IMR-90 (cell line): ENCODE measurements around the gene ADAMTS12. TPM values are rescaled to one million over a fixed set of nuclear protein-coding genes. Genes with fewer than 3 reads are reported as not detected.

ENCODE experiments used
- ATAC-seq: fragments of 200-7000 bp; cut with Tn5 transposase; 2 replicates; pipeline ENCODE4 v1.9.1; 2020; ENCODE audit warnings: low read depth, mild to moderate bottlenecking, moderate library complexity
- BruUV-seq: library from RNA; stranded (reverse); fragments of 400-500 nt; replicated peaks from 2 replicates; lab custom pipeline; 2021; lab: Mats Ljungman, UMichigan
- CTCF ChIA-PET: fragments of 300-600 bp; formaldehyde crosslinking; extraction: SDS; loops from one replicate; lab custom pipeline; 2021; ENCODE audit warnings: antibody characterized with exemption; lab: Yijun Ruan, JAX
- POLR2A ChIA-PET: fragments of 300-600 bp; sonication (Branson Sonifier 250); formaldehyde crosslinking; loops from one replicate; lab custom pipeline; 2022; ENCODE audit warnings: antibody characterized with exemption; ENCODE audit not compliant: unreplicated experiment; lab: Charles Lee
- DNase-seq: peaks from one replicate; pipeline ENCODE4 v3.0.0; 2013
- H2AFZ ChIP-seq: replicated peaks from 2 replicates; pipeline ENCODE3; 2013; ENCODE audit warnings: low read length, mild to moderate bottlenecking; ENCODE audit not compliant: poor library complexity
- H2AK5ac ChIP-seq: 2 replicates; pipeline ENCODE4 v1.6.1; 2013; ENCODE audit warnings: low read depth, low read length, inconsistent platforms
- H2AK9ac ChIP-seq: replicated peaks from 2 replicates; pipeline ENCODE3; 2013; ENCODE audit warnings: mild to moderate bottlenecking, low read depth, low read length, moderate library complexity; ENCODE audit not compliant: poor library complexity
- H2BK120ac ChIP-seq: 2 replicates; pipeline ENCODE4 v1.6.1; 2013; ENCODE audit warnings: low read depth, low read length, inconsistent platforms
- H2BK15ac ChIP-seq: 3 replicates; pipeline ENCODE4 v1.6.1; 2013; ENCODE audit warnings: low read depth, low read length, inconsistent platforms
- H2BK20ac ChIP-seq: 2 replicates; pipeline ENCODE4 v1.6.1; 2013; ENCODE audit warnings: low read depth, mild to moderate bottlenecking, inconsistent platforms, low read length, moderate library complexity
- H2BK5ac ChIP-seq: 2 replicates; pipeline ENCODE4 v1.6.1; 2013; ENCODE audit warnings: mild to moderate bottlenecking, low read depth, low read length, inconsistent platforms; ENCODE audit not compliant: poor library complexity, severe bottlenecking
- H3K14ac ChIP-seq: replicated peaks from 2 replicates; pipeline ENCODE4 v1.6.1; 2013; ENCODE audit warnings: low read depth, low read length, inconsistent platforms
- H3K18ac ChIP-seq: 2 replicates; pipeline ENCODE4 v1.6.1; 2013; ENCODE audit warnings: low read depth, low read length, control low read depth
- H3K23ac ChIP-seq: 2 replicates; pipeline ENCODE4 v1.6.1; 2013; ENCODE audit warnings: low read depth, low read length, inconsistent platforms
- H3K27ac ChIP-seq: 2 replicates; pipeline ENCODE4 v1.5.1; 2013; ENCODE audit warnings: mild to moderate bottlenecking, control low read depth, low read length; ENCODE audit not compliant: insufficient read depth
- H3K27me3 ChIP-seq: 2 replicates; pipeline ENCODE4 v1.6.1; 2013; ENCODE audit warnings: low read length; ENCODE audit not compliant: control insufficient read depth, insufficient read depth
- H3K36me3 ChIP-seq: 2 replicates; pipeline ENCODE4 v1.6.1; 2013; ENCODE audit warnings: low read length, mixed read lengths; ENCODE audit not compliant: control insufficient read depth, insufficient read depth
- H3K4ac ChIP-seq: 2 replicates; pipeline ENCODE4 v1.6.1; 2013; ENCODE audit warnings: low read depth, low read length, inconsistent platforms
- H3K4me1 ChIP-seq: 2 replicates; pipeline ENCODE4 v1.6.1; 2013; ENCODE audit warnings: low read length, mixed read lengths; ENCODE audit not compliant: control insufficient read depth, insufficient read depth
- H3K4me2 ChIP-seq: 2 replicates; pipeline ENCODE4 v1.6.1; 2013; ENCODE audit warnings: low read depth, mild to moderate bottlenecking, control low read depth, low read length, moderate library complexity
- H3K4me3 ChIP-seq: 2 replicates; pipeline ENCODE4 v1.5.1; 2013; ENCODE audit warnings: low read depth, mild to moderate bottlenecking, control low read depth, low read length, moderate library complexity; ENCODE audit not compliant: insufficient read depth
- H3K56ac ChIP-seq: 2 replicates; pipeline ENCODE4 v1.6.1; 2013; ENCODE audit warnings: low read length, inconsistent platforms; ENCODE audit not compliant: insufficient read depth; ENCODE audit errors: extremely low read depth
- H3K79me1 ChIP-seq, 2 experiments: 2 replicates each; pipeline ENCODE4 v1.6.1; 2013; ENCODE audit warnings: low read length in 2 of 2, inconsistent platforms in 1 of 2, low read depth in 1 of 2
- H3K9ac ChIP-seq: 2 replicates; pipeline ENCODE4 v1.6.1; 2013; ENCODE audit warnings: low read depth, low read length, control low read depth
- H3K9me1 ChIP-seq: 2 replicates; pipeline ENCODE4 v1.6.1; 2013; ENCODE audit warnings: low read length, inconsistent platforms; ENCODE audit not compliant: insufficient read depth
- H3K9me3 ChIP-seq: 2 replicates; pipeline ENCODE4 v1.6.1; 2013; ENCODE audit warnings: low read length; ENCODE audit not compliant: control insufficient read depth, insufficient read depth
- H4K20me1 ChIP-seq: 2 replicates; pipeline ENCODE4 v1.6.1; 2013; ENCODE audit warnings: low read length, inconsistent platforms; ENCODE audit not compliant: insufficient read depth
- H4K5ac ChIP-seq: 2 replicates; pipeline ENCODE4 v1.6.1; 2013; ENCODE audit warnings: mild to moderate bottlenecking, low read depth, low read length, control low read depth
- H4K8ac ChIP-seq, 2 experiments: 2 replicates each; pipeline ENCODE4 v1.6.1; 2013; ENCODE audit warnings: low read depth in 2 of 2, low read length in 2 of 2, control low read depth in 1 of 2, inconsistent platforms in 1 of 2
- H4K91ac ChIP-seq: 2 replicates; pipeline ENCODE4 v1.6.1; 2013; ENCODE audit warnings: low read depth, low read length, inconsistent platforms; ENCODE audit not compliant: insufficient read depth
- POLR2A ChIP-seq: IDR thresholded peaks from 2 replicates; pipeline ENCODE4 v1.6.1; 2012; ENCODE audit warnings: mild to moderate bottlenecking, low read depth, low read length
- WGBS, 2 experiments: methylation state at CpG; one replicate each; pipeline versions ENCODE4 v1.1.5 to v1.1.7; 2013; ENCODE audit warnings: missing lambda C conversion rate in 2 of 2; ENCODE audit not compliant: insufficient read length in 1 of 2; ENCODE audit errors: extremely low coverage in 2 of 2; 5-methylcytosine and 5-hydroxymethylcytosine counted together
- dilution Hi-C: fragments of 300-500 bp; cut with HindIII; formaldehyde crosslinking; loops from one replicate; pipeline ENCODE4 v1.14.3; 2018; ENCODE audit warnings: low sequenced_read_pairs; ENCODE audit not compliant: unreplicated experiment
- in situ Hi-C: fragments of 300-500 bp; cut with MboI; formaldehyde crosslinking; loops from 3 replicates; pipeline ENCODE4 v1.14.3; 2019; ENCODE audit warnings: low sequenced_read_pairs, inconsistent platforms, mixed read lengths
- intact Hi-C: fragments of 100-400 bp; cut with micrococcal nuclease; formaldehyde crosslinking; loops from 2 replicates; pipeline ENCODE4 v1.10.0; 2022
- polyA plus RNA-seq, 3 experiments: library from polyadenylated mRNA; depleted of rRNA; stranded (reverse); fragments of >200 nt; gene quantifications; 2 replicates each; pipeline ENCODE4 v1.2.3, GENCODE V29; 2012; ENCODE audit warnings: low replicate concordance in 1 of 3
- total RNA-seq: library from RNA; depleted of rRNA; stranded (reverse); fragments of >200 nt; gene quantifications from 2 replicates; pipeline ENCODE4 v1.2.3, GENCODE V29; 2012
- TF ChIP-seq, protein P1 (sequence below): fragments of 150-350 bp; IDR thresholded peaks from 2 replicates; pipeline ENCODE4 v1.6.1; 2016; ENCODE audit warnings: low read depth, mild to moderate bottlenecking, low read length, moderate library complexity, borderline replicate concordance
- TF ChIP-seq, protein P2 (sequence below): conservative IDR thresholded peaks from 2 replicates; pipeline ENCODE4 v1.5.1; 2012; ENCODE audit warnings: mild to moderate bottlenecking, low read depth, low read length, improper control_type of control experiment
- TF ChIP-seq, protein P3 (sequence below): fragments of 150-350 bp; IDR thresholded peaks from 2 replicates; pipeline ENCODE4 v1.6.1; 2017; ENCODE audit warnings: mild to moderate bottlenecking, antibody characterized with exemption, low read length, low read depth

Gene ADAMTS12
- total and polyA plus RNA-seq, 2 of the 4 experiments (the other 2 are of a cell fraction) = 27.3 to 51.3 TPM

DNA sequence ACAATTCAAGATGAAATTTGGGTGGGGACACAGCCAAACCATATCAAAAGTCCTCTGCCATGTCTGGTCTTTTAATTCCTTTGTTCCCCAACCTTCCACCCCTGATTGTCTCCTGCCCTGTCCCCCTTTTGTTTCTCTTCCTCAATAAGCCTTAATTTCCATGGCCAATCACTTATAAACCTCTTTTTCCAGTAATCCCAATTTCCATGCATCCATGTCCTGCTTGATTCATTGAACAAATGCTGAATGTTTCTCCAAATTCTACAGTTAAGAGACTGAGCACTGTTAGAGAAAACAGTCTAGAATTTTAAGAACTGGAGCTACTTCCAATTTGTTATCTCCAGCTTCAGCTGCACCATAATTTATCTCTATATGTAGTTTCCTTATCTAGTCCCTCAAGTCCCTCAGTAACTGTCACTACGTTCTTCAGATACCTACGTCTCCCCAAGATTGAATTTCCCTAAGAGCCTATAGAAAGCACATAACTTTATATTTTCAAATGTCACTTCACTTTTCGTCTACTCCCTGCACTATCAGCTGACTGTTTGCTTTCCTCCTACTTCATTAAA lies 416.8 kb downstream of the ADAMTS12 start:
- TF ChIP-seq, protein P1, sequence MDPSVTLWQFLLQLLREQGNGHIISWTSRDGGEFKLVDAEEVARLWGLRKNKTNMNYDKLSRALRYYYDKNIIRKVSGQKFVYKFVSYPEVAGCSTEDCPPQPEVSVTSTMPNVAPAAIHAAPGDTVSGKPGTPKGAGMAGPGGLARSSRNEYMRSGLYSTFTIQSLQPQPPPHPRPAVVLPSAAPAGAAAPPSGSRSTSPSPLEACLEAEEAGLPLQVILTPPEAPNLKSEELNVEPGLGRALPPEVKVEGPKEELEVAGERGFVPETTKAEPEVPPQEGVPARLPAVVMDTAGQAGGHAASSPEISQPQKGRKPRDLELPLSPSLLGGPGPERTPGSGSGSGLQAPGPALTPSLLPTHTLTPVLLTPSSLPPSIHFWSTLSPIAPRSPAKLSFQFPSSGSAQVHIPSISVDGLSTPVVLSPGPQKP = no peak
- TF ChIP-seq, protein P2, sequence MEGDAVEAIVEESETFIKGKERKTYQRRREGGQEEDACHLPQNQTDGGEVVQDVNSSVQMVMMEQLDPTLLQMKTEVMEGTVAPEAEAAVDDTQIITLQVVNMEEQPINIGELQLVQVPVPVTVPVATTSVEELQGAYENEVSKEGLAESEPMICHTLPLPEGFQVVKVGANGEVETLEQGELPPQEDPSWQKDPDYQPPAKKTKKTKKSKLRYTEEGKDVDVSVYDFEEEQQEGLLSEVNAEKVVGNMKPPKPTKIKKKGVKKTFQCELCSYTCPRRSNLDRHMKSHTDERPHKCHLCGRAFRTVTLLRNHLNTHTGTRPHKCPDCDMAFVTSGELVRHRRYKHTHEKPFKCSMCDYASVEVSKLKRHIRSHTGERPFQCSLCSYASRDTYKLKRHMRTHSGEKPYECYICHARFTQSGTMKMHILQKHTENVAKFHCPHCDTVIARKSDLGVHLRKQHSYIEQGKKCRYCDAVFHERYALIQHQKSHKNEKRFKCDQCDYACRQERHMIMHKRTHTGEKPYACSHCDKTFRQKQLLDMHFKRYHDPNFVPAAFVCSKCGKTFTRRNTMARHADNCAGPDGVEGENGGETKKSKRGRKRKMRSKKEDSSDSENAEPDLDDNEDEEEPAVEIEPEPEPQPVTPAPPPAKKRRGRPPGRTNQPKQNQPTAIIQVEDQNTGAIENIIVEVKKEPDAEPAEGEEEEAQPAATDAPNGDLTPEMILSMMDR = no peak
- TF ChIP-seq, protein P3, sequence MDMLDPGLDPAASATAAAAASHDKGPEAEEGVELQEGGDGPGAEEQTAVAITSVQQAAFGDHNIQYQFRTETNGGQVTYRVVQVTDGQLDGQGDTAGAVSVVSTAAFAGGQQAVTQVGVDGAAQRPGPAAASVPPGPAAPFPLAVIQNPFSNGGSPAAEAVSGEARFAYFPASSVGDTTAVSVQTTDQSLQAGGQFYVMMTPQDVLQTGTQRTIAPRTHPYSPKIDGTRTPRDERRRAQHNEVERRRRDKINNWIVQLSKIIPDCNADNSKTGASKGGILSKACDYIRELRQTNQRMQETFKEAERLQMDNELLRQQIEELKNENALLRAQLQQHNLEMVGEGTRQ = no peak
- no peak for TF ChIP-seq POLR2A
- Histone ChIP-seq H3K4me1 (no peaks in the 10 kb centered on the region), H2AFZ (no peak overlapping the region), H2AK5ac (no peak overlapping the region), H3K18ac (no peak overlapping the region), H3K79me1 (peaks cover 0 to 10% of the 10 kb centered on the region in 2 experiments; a peak in 3 of 4 replicates), H3K56ac (no peak overlapping the region), H3K23ac (no peak overlapping the region), H3K36me3 (peaks cover 22% of the 10 kb centered on the region), H4K8ac (no peak overlapping the region), H2AK9ac (no peak overlapping the region), H3K9me3 (no peaks in the 10 kb centered on the region), H3K27me3 (no peaks in the 10 kb centered on the region), H4K20me1 (peaks cover 9% of the 10 kb centered on the region; the same call in 1 of the 2 replicates), H3K27ac (no peak overlapping the region), H2BK120ac (no peak overlapping the region), H3K9me1 (no peaks in the 10 kb centered on the region), H4K5ac (no peak overlapping the region), H3K4me2 (no peak overlapping the region), H3K4ac (no peak overlapping the region), H3K4me3 (no peak overlapping the region), H3K14ac (no peak overlapping the region), H4K91ac (no peak overlapping the region), H2BK5ac (no peak overlapping the region), H2BK20ac (no peak overlapping the region), H3K9ac (no peak overlapping the region), H2BK15ac (no peak overlapping the region)
- 100% methylated on average over 3 of the region's 3 CpGs; no CpG with 5 or more reads in 1 of the 2 experiments for WGBS, 2 experiments
- in situ Hi-C loops = no loop called here
- no peak for DNase-seq
- intact Hi-C loops = loop anchor here (5.0 kb wide), 1 partner anchor 457 kb away; no protein-coding TSS in a partner anchor
- ChIA-PET POLR2A (no interaction called here), CTCF (no interaction called here)
- dilution Hi-C loops = no loop called here
- BruUV-seq = no TSS peak
- ATAC-seq = no peak
